H1 (cell line): ENCODE measurements around the gene GYPC.

Experiments
- EZH2 ChIP-seq: fragments of 200-600 bp; sonication (generic); IDR thresholded peaks from 2 replicates; pipeline ENCODE4 v1.7.1; 2012; ENCODE audit warnings: low read depth, mild to moderate bottlenecking, moderate library complexity, low read length, inconsistent platforms; ENCODE audit not compliant: severe bottlenecking
- GABPA ChIP-seq: IDR thresholded peaks from 2 replicates; pipeline ENCODE4 v1.6.1; 2011; ENCODE audit warnings: mild to moderate bottlenecking, low read length, moderate library complexity, borderline replicate concordance; ENCODE audit not compliant: insufficient read depth
- POLR2A ChIP-seq, 2 experiments: IDR thresholded peaks; 1 replicate in 1 of 2; 2 replicates in 1 of 2; pipeline ENCODE4 v1.6.1; 2011; ENCODE audit warnings: low read depth in 2 of 2, low read length in 2 of 2, mild to moderate bottlenecking in 2 of 2; ENCODE audit errors: control extremely low read depth in 1 of 2
- SP2 ChIP-seq: IDR thresholded peaks from 2 replicates; pipeline ENCODE4 v1.6.1; 2012; ENCODE audit warnings: mild to moderate bottlenecking, low read length, inconsistent platforms
- SP4 ChIP-seq: IDR thresholded peaks from 2 replicates; pipeline ENCODE4 v1.6.1; 2012; ENCODE audit warnings: low read length, inconsistent platforms
- TF ChIP-seq, protein P1 (sequence below), 3 experiments: IDR thresholded peaks; 1 replicate in 2 of 3; 2 replicates in 1 of 3; pipeline versions ENCODE4 v1.5.1 to v1.6.1; 2011; ENCODE audit warnings: low read length in 3 of 3, mild to moderate bottlenecking in 3 of 3, inconsistent platforms in 2 of 3, low read depth in 1 of 3, moderate library complexity in 1 of 3; ENCODE audit not compliant: insufficient read depth in 1 of 3; ENCODE audit errors: control extremely low read depth in 1 of 3

- TF ChIP-seq EZH2 (no peak), SP2 (no peak), GABPA (no peak), POLR2A (IDR thresholded peaks at IDR 0.05; ENCODE audit: control extremely low read depth in 1 of 2, low read depth in 2 of 2, low read length in 2 of 2) (no peak), SP4 (no peak)
- TF ChIP-seq, protein P1, sequence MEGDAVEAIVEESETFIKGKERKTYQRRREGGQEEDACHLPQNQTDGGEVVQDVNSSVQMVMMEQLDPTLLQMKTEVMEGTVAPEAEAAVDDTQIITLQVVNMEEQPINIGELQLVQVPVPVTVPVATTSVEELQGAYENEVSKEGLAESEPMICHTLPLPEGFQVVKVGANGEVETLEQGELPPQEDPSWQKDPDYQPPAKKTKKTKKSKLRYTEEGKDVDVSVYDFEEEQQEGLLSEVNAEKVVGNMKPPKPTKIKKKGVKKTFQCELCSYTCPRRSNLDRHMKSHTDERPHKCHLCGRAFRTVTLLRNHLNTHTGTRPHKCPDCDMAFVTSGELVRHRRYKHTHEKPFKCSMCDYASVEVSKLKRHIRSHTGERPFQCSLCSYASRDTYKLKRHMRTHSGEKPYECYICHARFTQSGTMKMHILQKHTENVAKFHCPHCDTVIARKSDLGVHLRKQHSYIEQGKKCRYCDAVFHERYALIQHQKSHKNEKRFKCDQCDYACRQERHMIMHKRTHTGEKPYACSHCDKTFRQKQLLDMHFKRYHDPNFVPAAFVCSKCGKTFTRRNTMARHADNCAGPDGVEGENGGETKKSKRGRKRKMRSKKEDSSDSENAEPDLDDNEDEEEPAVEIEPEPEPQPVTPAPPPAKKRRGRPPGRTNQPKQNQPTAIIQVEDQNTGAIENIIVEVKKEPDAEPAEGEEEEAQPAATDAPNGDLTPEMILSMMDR (IDR thresholded peaks at IDR 0.05; ENCODE audit: control extremely low read depth in 1 of 3, insufficient read depth in 1 of 3, low read depth in 1 of 3, low read length in 3 of 3) = no peak
Measured at GRCh38 chr2:126674075-126674744, 18.3 kb downstream of the GYPC start.
